PFSK-1 (cell line): ENCODE measurements around the gene LOXHD1.

Source experiments
- POLR2AphosphoS5 ChIP-seq: IDR thresholded peaks from 2 replicates; pipeline ENCODE4 v1.6.1; 2012; ENCODE audit warnings: low read depth, mild to moderate bottlenecking, control low read depth, low read length, moderate library complexity
- REST ChIP-seq, 2 experiments: IDR thresholded peaks; 2 replicates each; pipeline versions ENCODE4 v1.6.1 to v1.8.0; 2011 to 2012; ENCODE audit warnings: low read depth in 2 of 2, low read length in 2 of 2, control low read depth in 1 of 2, inconsistent platforms in 1 of 2, mild to moderate bottlenecking in 1 of 2, moderate library complexity in 1 of 2; ENCODE audit not compliant: insufficient read depth in 1 of 2
- SIN3A ChIP-seq: IDR thresholded peaks from 2 replicates; pipeline ENCODE4 v1.6.1; 2012; ENCODE audit warnings: mild to moderate bottlenecking, low read length, moderate library complexity, borderline replicate concordance; ENCODE audit not compliant: insufficient read depth
- TAF1 ChIP-seq: IDR thresholded peaks from 2 replicates; pipeline ENCODE4 v1.6.1; 2012; ENCODE audit warnings: low read length, control low read depth, borderline replicate concordance; ENCODE audit not compliant: insufficient read depth

- no peak for TF ChIP-seq SIN3A
- TF ChIP-seq TAF1, result no peak
- TF ChIP-seq REST (IDR thresholded peaks at IDR 0.05; ENCODE audit: insufficient read depth in 1 of 2, low read depth in 2 of 2, low read length in 2 of 2), result no peak
- no peak for TF ChIP-seq POLR2AphosphoS5
These were observed 204.2 kb downstream of the LOXHD1 start for GRCh38 chr18:46452820-46453219.
